Activated CD8-positive, alpha-beta memory T cell treated with anti-CD3 and anti-CD28 coated beads for 24 hours (primary cell): ENCODE measurements around the gene MICAL2.
A peak's percentile ranks its signal among the peaks of the same experiment; 100 is the strongest.

Source experiments
- DNase-seq: peaks from one replicate; pipeline ENCODE4 v3.0.0-alpha.2; 2020

Gene MICAL2

GRCh38 chr11:12192794-12193514, 82.6 kb downstream of the MICAL2 start:
- no peak for DNase-seq

- DNase-seq: no peak
Measured at GRCh38 chr11:12193515-12194336, 83.3 kb downstream of the MICAL2 start.

- DNase-seq: peak; percentile 70
Measured at GRCh38 chr11:12195768-12196167, 85.4 kb downstream of the MICAL2 start.

DNA sequence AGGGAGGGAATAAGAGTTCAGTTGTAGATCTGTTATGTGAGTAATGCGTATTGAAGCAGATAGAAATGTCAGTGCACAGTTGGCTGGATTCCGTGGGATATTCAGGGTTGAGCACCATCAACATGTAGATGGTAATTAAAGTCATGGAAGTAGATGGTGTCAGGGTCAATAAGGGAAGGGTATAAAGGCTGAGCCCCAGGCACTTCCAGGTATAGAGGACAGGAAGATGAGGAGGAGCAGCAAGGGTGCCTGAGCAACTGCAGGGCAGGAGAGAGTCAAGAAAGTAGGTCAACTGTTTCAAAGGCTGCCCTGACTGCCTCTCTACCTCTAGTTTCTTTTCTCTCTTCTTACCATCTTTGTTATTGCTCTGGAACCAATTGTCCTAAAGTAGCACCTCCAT, 85.9 kb downstream of the MICAL2 start:
- DNase-seq: no peak

DNA sequence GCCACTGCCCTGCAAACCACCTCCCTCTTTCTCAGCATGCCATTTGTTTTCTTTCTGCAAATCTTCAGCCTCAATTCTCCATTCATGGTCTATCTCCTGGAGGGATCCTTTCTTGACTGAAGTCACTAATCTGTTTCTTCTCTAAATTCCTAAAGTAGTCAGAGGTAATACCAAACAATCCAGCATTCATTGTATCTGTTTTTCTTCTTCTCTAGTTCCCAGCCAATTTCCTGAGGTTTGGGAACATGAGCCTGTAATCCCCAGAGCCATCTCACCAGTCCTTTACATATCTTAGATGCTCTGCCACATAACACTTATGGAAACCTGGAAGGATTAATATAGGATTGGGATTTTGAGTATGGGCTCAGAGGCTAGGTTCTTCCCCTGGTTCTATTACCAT, 86.5 kb downstream of the MICAL2 start:
- no peak for DNase-seq

GRCh38 chr11:12198251-12199222, 88.1 kb downstream of the MICAL2 start:
- no peak for DNase-seq

DNA sequence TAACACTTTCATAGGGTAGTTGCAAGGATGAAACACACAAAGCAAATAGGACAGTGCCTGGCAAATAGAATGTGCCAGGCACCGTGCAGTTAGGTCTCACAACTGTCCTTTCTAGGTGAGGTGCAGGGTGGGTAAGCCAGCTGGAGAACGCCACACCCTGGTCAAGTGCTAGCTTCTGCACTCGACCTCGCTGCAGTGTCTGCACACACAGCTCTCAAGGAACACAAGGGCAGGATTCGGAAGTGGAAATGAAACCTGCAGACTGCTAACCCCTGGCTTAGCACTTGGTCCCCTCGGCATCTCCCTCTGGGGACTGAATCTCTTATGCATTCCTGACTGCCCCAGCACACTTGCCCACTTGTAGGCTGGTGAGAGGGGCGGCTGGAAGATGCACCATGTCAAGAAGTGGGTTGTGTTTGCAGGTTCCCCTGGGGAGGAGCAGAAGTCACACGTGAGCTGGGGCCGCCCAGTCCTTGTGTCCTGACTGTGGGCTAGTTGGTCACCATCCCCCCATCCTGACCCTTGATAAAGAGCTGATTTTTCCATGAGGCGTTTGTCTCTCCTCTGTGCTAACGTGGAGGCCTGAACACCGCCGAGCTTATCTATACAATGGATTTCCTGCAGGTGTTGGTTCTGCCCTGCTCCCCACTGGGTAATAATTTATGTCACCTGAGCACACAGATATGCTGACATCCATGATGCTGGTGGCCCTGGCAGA, 89.0 kb downstream of the MICAL2 start:
- DNase-seq: no peak

GRCh38 chr11:12200279-12200990, 90.0 kb downstream of the MICAL2 start:
- no peak for DNase-seq

DNA sequence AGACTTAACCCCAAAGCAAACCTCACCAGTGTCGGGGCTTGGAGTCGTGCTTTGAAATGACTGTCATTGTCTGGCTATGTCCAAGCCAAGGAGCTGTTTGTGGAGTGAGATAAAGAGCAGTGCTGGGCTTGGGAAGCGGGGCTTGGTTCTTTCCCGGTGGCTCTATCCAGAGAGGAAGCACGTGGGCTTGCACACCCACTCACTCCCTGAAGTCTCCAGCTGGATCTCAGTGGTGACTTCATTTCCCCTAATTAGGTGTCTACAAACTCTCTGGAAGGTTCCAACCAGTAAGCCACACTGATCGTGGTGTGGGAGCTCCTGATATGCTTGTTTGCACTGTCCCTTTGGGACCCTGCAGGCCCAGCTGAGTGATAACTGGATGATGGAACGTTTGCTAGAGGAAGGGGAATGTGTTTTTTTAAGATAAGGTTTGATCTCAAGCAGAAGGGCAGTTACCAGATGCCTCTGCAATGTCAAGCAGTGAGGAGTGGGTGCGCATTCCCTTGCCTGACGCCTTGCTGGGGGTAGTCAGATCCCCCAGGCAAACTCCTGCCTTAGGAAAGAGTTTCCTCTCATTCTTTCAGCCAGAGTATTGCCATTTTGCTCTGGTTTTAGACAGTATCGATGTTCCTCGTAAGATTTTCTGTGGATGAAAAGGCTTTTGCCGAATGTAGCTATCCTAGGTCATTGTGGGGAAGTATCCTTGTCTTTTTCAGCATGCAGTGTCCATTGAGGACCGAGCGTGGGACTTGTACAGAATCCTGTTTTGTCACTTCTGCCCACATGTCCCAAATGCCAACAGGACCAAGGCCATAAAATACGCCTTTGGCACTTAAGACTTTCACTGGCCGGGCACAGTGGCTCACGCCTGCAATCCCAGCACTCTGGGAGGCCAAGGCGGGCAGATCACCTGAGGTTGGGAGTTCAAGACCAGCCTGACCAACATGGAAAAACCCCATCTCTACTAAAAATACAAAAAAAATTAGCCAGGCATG, 90.9 kb downstream of the MICAL2 start:
- DNase-seq: no peak

DNA sequence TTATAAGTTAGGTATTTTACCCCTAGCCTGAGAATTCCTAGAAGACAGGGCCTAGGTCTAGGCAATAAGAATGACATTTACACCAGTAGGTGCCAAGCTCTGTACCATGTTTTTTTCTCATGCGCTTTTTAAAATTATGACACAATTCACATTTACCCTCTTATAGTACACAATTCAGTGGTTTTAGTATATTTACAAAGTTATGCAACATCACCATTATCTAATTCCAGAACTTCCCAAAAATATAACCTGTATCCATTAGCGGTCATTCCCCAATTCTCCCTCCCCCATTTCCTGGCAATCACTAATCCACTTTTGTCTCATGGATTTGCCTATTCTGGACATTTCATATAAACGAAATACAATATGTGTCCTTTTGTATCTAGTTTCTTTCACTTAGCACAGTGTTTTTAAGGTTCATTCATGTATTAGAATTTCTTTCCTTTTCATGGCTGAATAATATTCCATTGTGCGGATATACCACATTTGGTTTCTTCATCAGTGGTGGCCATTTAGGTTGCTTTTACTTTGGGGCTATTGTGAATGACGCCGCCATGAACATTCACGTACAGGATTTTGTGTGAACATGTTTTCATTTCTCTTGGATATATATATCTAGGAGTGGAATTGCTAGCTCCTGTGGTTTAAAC, 92.4 kb downstream of the MICAL2 start:
- no peak for DNase-seq

DNA sequence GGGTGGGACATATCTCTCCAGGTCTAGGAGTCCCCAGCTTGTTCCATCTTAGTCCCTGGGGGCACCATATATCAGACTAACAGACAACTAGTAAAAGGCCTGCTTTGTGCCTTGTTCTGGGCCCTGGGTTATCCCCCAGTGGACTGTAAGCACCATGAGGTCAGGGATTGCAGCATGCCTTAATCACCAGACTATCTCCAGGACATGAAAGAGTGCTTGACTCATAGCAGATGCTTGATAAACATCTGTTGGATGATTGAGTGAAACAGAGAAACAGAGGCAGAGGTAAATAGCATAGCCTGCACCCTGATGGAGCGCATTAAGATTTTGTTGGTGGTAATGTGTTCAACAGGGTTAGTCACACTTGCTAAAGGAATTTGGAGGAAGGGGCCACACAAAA, 94.1 kb downstream of the MICAL2 start:
- DNase-seq: no peak

DNA sequence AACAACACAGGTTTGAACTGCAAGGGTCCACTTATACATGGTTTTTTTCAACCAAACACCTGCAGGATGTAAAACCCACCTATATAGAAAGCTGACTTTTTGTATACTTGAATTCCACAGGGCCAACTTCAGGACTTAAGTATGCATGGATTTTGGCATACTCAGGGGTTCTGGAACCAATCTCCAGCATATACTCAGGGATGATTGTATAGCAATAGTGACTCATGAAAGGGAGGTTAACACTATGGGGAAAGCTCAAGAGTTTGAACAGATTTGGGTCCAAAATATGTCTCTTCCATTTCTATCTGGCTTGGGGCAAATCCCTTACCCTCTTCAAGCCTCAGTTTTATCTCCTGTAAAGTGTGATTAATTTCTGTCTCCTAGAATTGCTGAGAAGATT, 94.9 kb downstream of the MICAL2 start:
- DNase-seq: no peak

DNA sequence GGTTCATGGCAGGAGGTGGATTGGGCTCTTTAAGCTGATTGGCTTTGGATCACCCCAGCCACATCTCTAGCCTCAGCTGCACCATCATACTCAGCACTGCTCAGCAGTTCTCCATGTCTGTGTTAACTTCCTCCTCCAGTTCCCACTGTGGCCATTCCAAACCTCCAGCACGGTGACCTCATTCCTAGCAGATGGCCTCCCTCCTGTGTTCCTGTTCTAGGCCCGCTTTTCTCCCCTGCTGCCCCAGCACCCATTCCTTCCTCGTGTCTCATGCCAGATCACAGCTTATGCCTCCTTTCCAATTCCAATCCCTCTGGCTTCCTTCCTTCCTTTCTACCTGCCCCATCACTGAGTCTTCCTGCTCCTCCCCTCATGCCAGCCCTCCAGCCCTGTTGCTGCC, 96.1 kb downstream of the MICAL2 start:
- DNase-seq: no peak

GRCh38 chr11:12207384-12208150, 97.2 kb downstream of the MICAL2 start:
- peak; percentile 71 for DNase-seq

- no peak for DNase-seq
Measured at GRCh38 chr11:12209096-12209495, 98.7 kb downstream of the MICAL2 start.

DNA sequence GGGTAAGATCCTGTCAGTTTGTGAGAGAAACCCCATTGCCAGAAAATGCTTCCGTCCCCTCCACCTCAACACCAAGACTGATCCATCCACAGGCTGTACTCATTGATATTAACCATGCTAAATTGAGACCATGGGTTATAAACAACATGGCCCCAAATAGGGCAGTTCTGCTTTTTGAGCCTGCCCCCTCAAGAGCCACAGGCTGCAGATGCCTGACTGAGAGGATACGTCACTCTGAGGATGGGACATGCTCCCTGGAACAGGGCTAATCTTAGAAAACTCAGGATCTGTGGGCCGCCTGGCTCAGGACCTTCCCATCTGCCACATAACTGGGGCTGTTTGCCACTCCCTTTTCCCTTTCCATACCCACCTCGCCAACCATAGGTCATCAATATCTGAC, 99.8 kb downstream of the MICAL2 start:
- no peak for DNase-seq

DNA sequence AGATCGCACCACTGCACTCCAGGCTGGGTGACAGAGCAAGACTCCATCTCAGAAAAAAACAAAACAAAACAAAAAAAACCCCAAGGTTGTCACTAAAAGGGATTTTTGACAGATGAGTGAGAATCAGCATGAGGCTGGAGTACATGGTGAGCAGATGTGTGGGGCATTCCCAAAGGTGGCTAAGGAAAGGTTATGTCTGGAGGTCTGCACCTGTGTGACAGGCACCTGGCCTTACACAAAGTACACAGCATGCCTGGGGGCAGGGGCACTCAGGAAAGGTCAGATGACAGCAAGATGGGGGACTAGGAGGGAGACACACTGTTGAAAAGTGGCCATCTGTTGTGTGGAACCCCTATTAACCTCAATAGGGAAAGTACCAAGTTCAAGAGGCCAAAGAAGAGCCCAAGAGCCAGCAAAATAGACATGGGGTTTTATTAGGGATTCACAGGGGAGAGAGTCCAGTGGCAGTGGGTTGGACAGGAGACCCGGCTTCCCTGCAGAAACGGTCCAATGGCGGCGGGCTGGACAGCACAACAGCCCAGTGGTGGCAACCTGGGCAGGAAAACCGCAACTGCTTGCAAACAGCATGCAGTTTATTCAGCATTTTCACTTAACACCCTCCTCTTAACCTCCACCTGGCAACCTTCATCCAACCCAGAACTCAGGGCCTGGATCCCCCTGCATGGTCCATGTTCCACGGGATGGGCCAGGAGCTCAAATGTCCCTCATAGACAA, 101.1 kb downstream of the MICAL2 start:
- DNase-seq: no peak

GRCh38 chr11:12212174-12212820, 101.9 kb downstream of the MICAL2 start:
- DNase-seq: no peak
